H54 (cell line): Measurements from ENCODE around the gene ENTPD2.

Source experiments
- DNase-seq: peaks from one replicate; pipeline ENCODE4 v3.0.0; 2011; ENCODE audit warnings: low spot score, mixed read lengths; ENCODE audit not compliant: insufficient read length
- FAIRE-seq: peaks from 3 replicates; lab custom pipeline; 2011; peaks lifted over from hg19 to GRCh38; lab: Jason Lieb, UNC
- POLR2A ChIP-seq: IDR thresholded peaks from 2 replicates; pipeline ENCODE4 v1.6.1; 2011; ENCODE audit warnings: low read depth, mild to moderate bottlenecking, low read length

ENTPD2 gene

GRCh38 chr9:137020771-137021567, 32.9 kb downstream of the ENTPD2 start:
- DNase-seq: no peak
- FAIRE-seq: no peak
- TF ChIP-seq POLR2A: no peak

- no peak for TF ChIP-seq POLR2A
- FAIRE-seq: no peak
Observed at GRCh38 chr9:137019891-137020683, 33.8 kb downstream of the ENTPD2 start.

GRCh38 chr9:137018761-137019559, 34.9 kb downstream of the ENTPD2 start:
- TF ChIP-seq POLR2A: no peak
- no peak for FAIRE-seq
- no peak for DNase-seq

More at GRCh38 chr9:137019891-137020683, 33.8 kb downstream of the ENTPD2 start:
- no peak for DNase-seq

- no peak for FAIRE-seq
- DNase-seq: no peak
- TF ChIP-seq POLR2A: no peak
Observed at GRCh38 chr9:137017791-137018497, 35.9 kb downstream of the ENTPD2 start.

GRCh38 chr9:137017071-137017470, 36.8 kb downstream of the ENTPD2 start:
- no peak for TF ChIP-seq POLR2A
- FAIRE-seq: no peak
- DNase-seq: no peak

GRCh38 chr9:137016436-137016835, 37.4 kb downstream of the ENTPD2 start:
- FAIRE-seq (no peak), DNase-seq (no peak)
- no peak for TF ChIP-seq POLR2A

- no peak for DNase-seq
- no peak for FAIRE-seq
- TF ChIP-seq POLR2A: no peak
Observed at GRCh38 chr9:137015976-137016375, 37.9 kb downstream of the ENTPD2 start.

GRCh38 chr9:137015540-137015930, 38.3 kb downstream of the ENTPD2 start:
- no peak for DNase-seq
- no peak for FAIRE-seq
- TF ChIP-seq POLR2A: no peak

GRCh38 chr9:137014776-137015539, 38.9 kb downstream of the ENTPD2 start:
- no peak for DNase-seq
- TF ChIP-seq POLR2A: no peak
- FAIRE-seq: no peak

- TF ChIP-seq POLR2A: no peak
- FAIRE-seq: no peak
Observed at GRCh38 chr9:137014166-137014565, 39.7 kb downstream of the ENTPD2 start.

GRCh38 chr9:137013571-137013940, 40.3 kb downstream of the ENTPD2 start:
- no peak for FAIRE-seq

More at GRCh38 chr9:137014166-137014565, 39.7 kb downstream of the ENTPD2 start:
- DNase-seq: no peak

GRCh38 chr9:137012694-137013570, 40.9 kb downstream of the ENTPD2 start:
- FAIRE-seq: no peak
- no peak for DNase-seq
- no peak for TF ChIP-seq POLR2A

More at GRCh38 chr9:137013571-137013940, 40.3 kb downstream of the ENTPD2 start:
- DNase-seq: no peak
- no peak for TF ChIP-seq POLR2A
